ENCODE measurements around the gene CHD8. TPM values are rescaled to one million over a fixed set of nuclear protein-coding genes. Genes with fewer than 3 reads are reported as not detected.

Gene CHD8
- total RNA-seq, 1 experiment from 2014 or later = 133 TPM

DNA sequence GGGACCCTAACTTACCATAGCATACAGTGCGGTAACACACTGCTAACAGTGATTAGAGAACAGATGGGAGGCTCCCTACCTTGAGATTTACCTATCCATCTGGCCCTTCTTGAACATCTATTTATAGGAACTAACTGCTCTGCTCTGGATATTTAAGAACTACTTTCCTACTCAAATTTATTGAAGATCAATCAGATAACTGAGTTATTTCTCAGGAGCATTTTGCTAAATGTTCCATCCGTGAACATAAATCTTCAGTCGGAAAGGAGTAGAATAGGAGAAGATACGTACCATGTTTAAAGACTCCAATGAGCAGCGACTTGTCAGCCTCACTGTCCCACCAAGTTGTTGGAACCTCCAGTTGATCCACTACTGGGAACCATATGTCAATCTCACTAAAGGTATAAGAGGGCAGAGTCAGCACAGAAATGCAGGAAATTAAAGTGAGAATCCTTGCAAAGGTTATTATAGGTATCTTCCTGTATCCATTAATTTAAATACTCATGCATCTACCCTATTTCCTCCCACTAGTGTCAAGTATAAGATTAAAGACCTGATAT lies 56.5 kb downstream of the CHD8 start:
- H3K9me3 Mint-ChIP-seq = no peaks in the 10 kb centered on the region
- ChIA-PET POLR2A (no interaction called here), CTCF (no interaction called here)
- H3K36me3 Mint-ChIP-seq = peaks cover 84% of the 10 kb centered on the region
- ATAC-seq (no peak), DNase-seq (ENCODE audit: low spot score) (no peak)
- no peaks in the 10 kb centered on the region for H3K27me3 Mint-ChIP-seq (ENCODE audit: low read depth)
- no peak overlapping the region for H3K27ac Mint-ChIP-seq
- no peak overlapping the region for H3K4me3 Mint-ChIP-seq
- H3K4me1 Mint-ChIP-seq = no peaks in the 10 kb centered on the region
- no peak for TF ChIP-seq ZNF232 (CRISPR knock-in tag; IDR thresholded peaks at IDR 0.05)
- TF ChIP-seq TP53 (CRISPR knock-in tag; IDR thresholded peaks at IDR 0.05) = no peak
- TF ChIP-seq, protein P1, sequence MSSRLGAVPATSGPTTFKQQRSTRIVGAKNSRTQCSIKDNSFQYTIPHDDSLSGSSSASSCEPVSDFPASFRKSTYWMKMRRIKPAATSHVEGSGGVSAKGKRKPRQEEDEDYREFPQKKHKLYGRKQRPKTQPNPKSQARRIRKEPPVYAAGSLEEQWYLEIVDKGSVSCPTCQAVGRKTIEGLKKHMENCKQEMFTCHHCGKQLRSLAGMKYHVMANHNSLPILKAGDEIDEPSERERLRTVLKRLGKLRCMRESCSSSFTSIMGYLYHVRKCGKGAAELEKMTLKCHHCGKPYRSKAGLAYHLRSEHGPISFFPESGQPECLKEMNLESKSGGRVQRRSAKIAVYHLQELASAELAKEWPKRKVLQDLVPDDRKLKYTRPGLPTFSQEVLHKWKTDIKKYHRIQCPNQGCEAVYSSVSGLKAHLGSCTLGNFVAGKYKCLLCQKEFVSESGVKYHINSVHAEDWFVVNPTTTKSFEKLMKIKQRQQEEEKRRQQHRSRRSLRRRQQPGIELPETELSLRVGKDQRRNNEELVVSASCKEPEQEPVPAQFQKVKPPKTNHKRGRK (CRISPR knock-in tag; IDR thresholded peaks at IDR 0.05; ENCODE audit: borderline replicate concordance) = no peak
- TF ChIP-seq GTF2I (CRISPR knock-in tag; conservative IDR thresholded peaks at IDR 0.05) = no peak
- no peak for TF ChIP-seq RELA (CRISPR knock-in tag; IDR thresholded peaks at IDR 0.05; ENCODE audit: borderline replicate concordance)
- no peak for TF ChIP-seq MYBL2 (CRISPR knock-in tag; IDR thresholded peaks at IDR 0.05)
- TF ChIP-seq ZNF671 (CRISPR knock-in tag; IDR thresholded peaks at IDR 0.05) = no peak

GRCh38 chr14:21398901-21399300 lies 57.0 kb downstream of the CHD8 start:
- no peaks in the 10 kb centered on the region for H3K27me3 Mint-ChIP-seq (ENCODE audit: low read depth)
- H3K4me1 Mint-ChIP-seq = no peaks in the 10 kb centered on the region
- DNase-seq (ENCODE audit: low spot score) (no peak), ATAC-seq (no peak)
- H3K27ac Mint-ChIP-seq = no peak overlapping the region
- H3K9me3 Mint-ChIP-seq = no peaks in the 10 kb centered on the region
- H3K4me3 Mint-ChIP-seq = no peak overlapping the region
- CTCF ChIA-PET = no interaction called here
- TF ChIP-seq TP53 (CRISPR knock-in tag; IDR thresholded peaks at IDR 0.05) (no peak), MLX (CRISPR knock-in tag; IDR thresholded peaks at IDR 0.05) (no peak), FOXJ3 (CRISPR knock-in tag; IDR thresholded peaks at IDR 0.05; ENCODE audit: borderline replicate concordance) (no peak), ESRRA (CRISPR knock-in tag; IDR thresholded peaks at IDR 0.05; ENCODE audit: borderline replicate concordance) (no peak), SMAD4 (CRISPR knock-in tag; IDR thresholded peaks at IDR 0.05) (no peak), NFATC4 (CRISPR knock-in tag; IDR thresholded peaks at IDR 0.05) (no peak), MXD4 (CRISPR knock-in tag; IDR thresholded peaks at IDR 0.05; ENCODE audit: borderline replicate concordance) (no peak), ZNF317 (CRISPR knock-in tag; IDR thresholded peaks at IDR 0.05; ENCODE audit: borderline replicate concordance, low read depth) (no peak), IRF2 (CRISPR knock-in tag; IDR thresholded peaks at IDR 0.05; ENCODE audit: borderline replicate concordance, low read depth) (no peak), AFF4 (CRISPR knock-in tag; IDR thresholded peaks at IDR 0.05; ENCODE audit: borderline replicate concordance) (no peak), ELF4 (CRISPR knock-in tag; IDR thresholded peaks at IDR 0.05; ENCODE audit: low read depth) (no peak), GTF2I (CRISPR knock-in tag; conservative IDR thresholded peaks at IDR 0.05) (no peak)
- POLR2A ChIA-PET = no interaction called here
- peaks cover 87% of the 10 kb centered on the region for H3K36me3 Mint-ChIP-seq

- Mint-ChIP-seq H3K4me1 (no peaks in the 10 kb centered on the region), H3K9me3 (no peaks in the 10 kb centered on the region), H3K4me3 (no peak overlapping the region), H3K27me3 (ENCODE audit: low read depth) (no peaks in the 10 kb centered on the region), H3K36me3 (peaks cover 87% of the 10 kb centered on the region), H3K27ac (no peak overlapping the region)
- DNase-seq (ENCODE audit: low spot score) = no peak
- ChIA-PET POLR2A (interaction anchor here (0.6 kb wide), 1 partner anchor 120 kb away, joined by 11 read pairs; no protein-coding TSS in a partner anchor), CTCF (no interaction called here)
- no peak for ATAC-seq
- no peak for TF ChIP-seq CBFB (CRISPR knock-in tag; IDR thresholded peaks at IDR 0.05; ENCODE audit: low read depth)
- TF ChIP-seq ZNF281 (CRISPR knock-in tag; IDR thresholded peaks at IDR 0.05) = no peak
- TF ChIP-seq, protein P2, sequence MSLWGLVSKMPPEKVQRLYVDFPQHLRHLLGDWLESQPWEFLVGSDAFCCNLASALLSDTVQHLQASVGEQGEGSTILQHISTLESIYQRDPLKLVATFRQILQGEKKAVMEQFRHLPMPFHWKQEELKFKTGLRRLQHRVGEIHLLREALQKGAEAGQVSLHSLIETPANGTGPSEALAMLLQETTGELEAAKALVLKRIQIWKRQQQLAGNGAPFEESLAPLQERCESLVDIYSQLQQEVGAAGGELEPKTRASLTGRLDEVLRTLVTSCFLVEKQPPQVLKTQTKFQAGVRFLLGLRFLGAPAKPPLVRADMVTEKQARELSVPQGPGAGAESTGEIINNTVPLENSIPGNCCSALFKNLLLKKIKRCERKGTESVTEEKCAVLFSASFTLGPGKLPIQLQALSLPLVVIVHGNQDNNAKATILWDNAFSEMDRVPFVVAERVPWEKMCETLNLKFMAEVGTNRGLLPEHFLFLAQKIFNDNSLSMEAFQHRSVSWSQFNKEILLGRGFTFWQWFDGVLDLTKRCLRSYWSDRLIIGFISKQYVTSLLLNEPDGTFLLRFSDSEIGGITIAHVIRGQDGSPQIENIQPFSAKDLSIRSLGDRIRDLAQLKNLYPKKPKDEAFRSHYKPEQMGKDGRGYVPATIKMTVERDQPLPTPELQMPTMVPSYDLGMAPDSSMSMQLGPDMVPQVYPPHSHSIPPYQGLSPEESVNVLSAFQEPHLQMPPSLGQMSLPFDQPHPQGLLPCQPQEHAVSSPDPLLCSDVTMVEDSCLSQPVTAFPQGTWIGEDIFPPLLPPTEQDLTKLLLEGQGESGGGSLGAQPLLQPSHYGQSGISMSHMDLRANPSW (CRISPR knock-in tag; conservative IDR thresholded peaks at IDR 0.05; ENCODE audit: low read depth) = no peak
Measured at GRCh38 chr14:21395450-21395849, 60.5 kb downstream of the CHD8 start.
